H1 (cell line): ENCODE data around the gene GSX1. TPM values are rescaled to one million over a fixed set of nuclear protein-coding genes. Genes with fewer than 3 reads are reported as not detected.

Experiments
- ASH2L ChIP-seq: fragments of 200-600, 300-600 bp; sonication (generic); IDR thresholded peaks from one replicate; pipeline ENCODE4 v1.7.1; 2017; ENCODE audit warnings: low read length
- BACH1 ChIP-seq: IDR thresholded peaks from 2 replicates; pipeline ENCODE4 v1.6.1; 2012; ENCODE audit warnings: low read length, improper control_type of control experiment
- FOSL1 ChIP-seq: IDR thresholded peaks from 2 replicates; pipeline ENCODE4 v1.6.1; 2011; ENCODE audit warnings: mild to moderate bottlenecking, low read depth, low read length, moderate library complexity; ENCODE audit not compliant: insufficient read depth
- MAFK ChIP-seq: IDR thresholded peaks from 2 replicates; pipeline ENCODE4 v1.6.1; 2012; ENCODE audit warnings: low read depth, mild to moderate bottlenecking, improper control_type of control experiment, low read length
- NRF1 ChIP-seq: IDR thresholded peaks from 2 replicates; pipeline ENCODE4 v1.6.1; 2011; ENCODE audit warnings: mild to moderate bottlenecking, low read depth, low read length, improper control_type of control experiment
- POU5F1 ChIP-seq: IDR thresholded peaks from 2 replicates; pipeline ENCODE4 v1.6.1; 2011; ENCODE audit warnings: low read depth, mild to moderate bottlenecking, low read length, moderate library complexity
- RAD21 ChIP-seq, 2 experiments: IDR thresholded peaks in 1 of 2; conservative IDR thresholded peaks in 1 of 2; 2 replicates each; pipeline ENCODE4 v1.6.1; 2011; ENCODE audit warnings: low read depth in 2 of 2, low read length in 2 of 2, improper control_type of control experiment in 1 of 2, inconsistent platforms in 1 of 2, mild to moderate bottlenecking in 1 of 2, moderate library complexity in 1 of 2
- RBBP5 ChIP-seq: IDR thresholded peaks from 2 replicates; pipeline ENCODE4 v1.7.1; 2012; ENCODE audit warnings: low read depth, mild to moderate bottlenecking, inconsistent platforms, low read length, moderate library complexity, borderline replicate concordance
- RXRA ChIP-seq: IDR thresholded peaks from 2 replicates; pipeline ENCODE4 v1.6.1; 2011; ENCODE audit warnings: low read depth, mild to moderate bottlenecking, low read length, moderate library complexity; ENCODE audit not compliant: insufficient read depth
- SP1 ChIP-seq: IDR thresholded peaks from 2 replicates; pipeline ENCODE4 v1.6.1; 2011; ENCODE audit warnings: low read depth, low read length
- TAF1 ChIP-seq: IDR thresholded peaks from 2 replicates; pipeline ENCODE4 v1.6.1; 2011; ENCODE audit warnings: mild to moderate bottlenecking, low read depth, low read length
- polyA plus RNA-seq, 7 experiments: library from polyadenylated mRNA; depleted of rRNA in 3 of 7; stranded (reverse) in 5 of 7; unstranded in 2 of 7; fragments of >200 nt in 5 of 7; fragments of 200-250 nt in 2 of 7; gene quantifications; 1 replicate in 5 of 7; 2 replicates in 1 of 7; 4 replicates in 1 of 7; pipeline versions ENCODE4 v1.2.1 to v1.2.3, GENCODE V29; 2011 to 2013; ENCODE audit warnings: missing spikeins in 2 of 7, mixed read lengths in 2 of 7
- total RNA-seq: library from RNA; stranded (reverse); fragmentation: NEBNext Ultra II Directional; extraction: Animal tissue kit (Norgen Biotek cat#: 25700); gene quantifications from 2 replicates; pipeline ENCODE4 v1.2.1, GENCODE V29; 2021
- TF ChIP-seq, protein P1 (sequence below): IDR thresholded peaks from 2 replicates; pipeline ENCODE4 v1.6.1; 2012; ENCODE audit warnings: inconsistent platforms

GSX1 gene
- total and polyA plus RNA-seq, 2 of the 8 experiments (the other 6 are each of a cell fraction or from before 2014, with no cell fraction given): not detected

DNA sequence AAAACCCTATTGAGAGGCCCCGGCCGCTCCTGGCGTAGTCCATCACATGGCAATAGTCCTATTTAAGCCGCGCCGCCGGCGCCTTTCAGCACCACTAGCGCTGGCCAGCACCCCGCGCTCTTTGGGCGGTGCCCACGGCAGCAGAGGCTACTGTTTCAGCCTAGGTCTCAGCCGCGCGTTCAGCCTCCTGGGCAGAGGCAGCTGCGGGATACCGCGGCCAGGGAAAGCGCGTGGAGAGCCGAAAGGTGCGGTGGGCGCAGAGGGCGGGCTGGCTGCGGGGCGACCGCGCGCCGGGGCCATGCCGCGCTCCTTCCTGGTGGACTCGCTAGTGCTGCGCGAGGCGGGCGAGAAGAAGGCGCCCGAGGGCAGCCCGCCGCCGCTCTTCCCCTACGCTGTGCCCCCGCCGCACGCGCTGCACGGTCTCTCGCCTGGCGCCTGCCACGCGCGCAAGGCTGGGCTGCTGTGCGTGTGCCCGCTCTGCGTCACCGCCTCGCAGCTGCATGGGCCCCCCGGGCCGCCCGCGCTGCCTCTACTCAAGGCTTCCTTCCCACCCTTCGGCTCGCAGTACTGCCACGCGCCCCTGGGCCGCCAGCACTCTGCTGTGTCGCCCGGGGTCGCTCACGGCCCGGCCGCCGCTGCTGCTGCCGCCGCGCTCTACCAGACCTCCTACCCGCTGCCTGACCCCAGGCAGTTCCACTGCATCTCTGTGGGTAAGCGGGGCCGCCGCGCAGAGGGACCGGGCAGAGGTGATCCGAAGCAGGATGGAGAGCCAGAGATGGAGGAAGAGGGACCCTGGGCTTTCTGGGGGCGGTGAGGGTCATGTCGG, at the start of gene GSX1 (continued):
- TF ChIP-seq, protein P1, sequence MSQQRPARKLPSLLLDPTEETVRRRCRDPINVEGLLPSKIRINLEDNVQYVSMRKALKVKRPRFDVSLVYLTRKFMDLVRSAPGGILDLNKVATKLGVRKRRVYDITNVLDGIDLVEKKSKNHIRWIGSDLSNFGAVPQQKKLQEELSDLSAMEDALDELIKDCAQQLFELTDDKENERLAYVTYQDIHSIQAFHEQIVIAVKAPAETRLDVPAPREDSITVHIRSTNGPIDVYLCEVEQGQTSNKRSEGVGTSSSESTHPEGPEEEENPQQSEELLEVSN: 0 out of 2 replicates have a peak, but pooled peaks have one; percentile 17
- no peak for TF ChIP-seq MAFK
- TF ChIP-seq POU5F1: no peak
- no peak for TF ChIP-seq TAF1
- TF ChIP-seq NRF1: no peak
- peak in 1 of 2 experiments; percentile 4; a peak in 1 of 4 replicates for TF ChIP-seq RAD21 (IDR thresholded peaks at IDR 0.05 in 1 of 2, conservative IDR thresholded peaks at IDR 0.05 in 1 of 2; ENCODE audit: low read depth in 2 of 2, low read length in 2 of 2)
- TF ChIP-seq ASH2L: no peak
- TF ChIP-seq RXRA: no peak
- TF ChIP-seq SP1: no peak
- TF ChIP-seq BACH1: peak; percentile 28; the same call in 1 of the 2 replicates
- no peak for TF ChIP-seq FOSL1
- TF ChIP-seq RBBP5: 0 out of 2 replicates have a peak, but pooled peaks have one; percentile 24
